HL-60/S4 treated with phorbol 12-myristate 13-acetate at 8.2 ng/mL for 4 days and 3 days (cell line): Measurements from ENCODE around the gene CPED1.

Experiments used
- in situ Hi-C: fragments of 300-500 bp; cut with MboI; formaldehyde crosslinking; loops from 2 replicates; pipeline ENCODE4 v1.15.0; 2022; ENCODE audit warnings: low sequenced_read_pairs

The CPED1 gene

GRCh38 chr7:121330053-121330833, 341.7 kb downstream of the CPED1 start:
- in situ Hi-C loops = no loop called here

DNA sequence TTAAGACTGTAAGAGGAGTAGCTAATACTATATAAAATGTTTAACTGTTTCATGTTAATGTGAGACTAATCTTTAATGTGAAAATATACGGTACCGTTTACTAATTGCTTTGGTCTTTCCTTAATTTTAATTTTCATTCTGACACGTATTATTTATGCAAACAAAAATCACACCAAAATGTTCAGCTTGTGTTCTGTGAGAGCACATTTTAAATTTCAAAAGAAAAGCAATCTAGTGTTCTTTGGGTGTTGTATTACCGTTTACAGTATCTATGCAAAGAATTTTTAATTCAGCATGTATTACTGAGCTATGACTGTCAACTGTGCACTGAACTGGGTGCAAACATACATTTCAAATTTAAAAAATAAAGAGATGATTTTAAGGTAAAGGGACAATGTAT, 342.5 kb downstream of the CPED1 start:
- in situ Hi-C loops = no loop called here

- in situ Hi-C loops = no loop called here
Measured at GRCh38 chr7:121331574-121331973, 343.1 kb downstream of the CPED1 start.

DNA sequence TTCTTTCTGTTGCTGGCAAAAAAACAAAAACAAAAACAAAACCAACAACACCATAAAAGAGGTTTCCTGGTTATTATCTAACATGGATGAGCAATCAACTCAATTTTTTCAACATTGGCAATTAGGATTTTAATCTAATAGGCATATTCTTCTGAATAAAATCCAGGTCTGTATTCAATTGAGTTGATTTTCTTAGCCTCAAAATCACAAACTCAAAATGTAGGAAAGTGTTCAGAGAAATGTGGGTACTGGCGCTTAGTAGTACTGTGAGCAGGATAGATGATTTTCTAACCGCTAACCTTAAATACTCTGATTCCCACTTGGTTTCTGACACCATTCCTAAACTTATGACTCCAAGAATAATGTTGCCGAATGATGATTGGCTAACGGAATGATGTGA, 345.9 kb downstream of the CPED1 start:
- in situ Hi-C loops = no loop called here

DNA sequence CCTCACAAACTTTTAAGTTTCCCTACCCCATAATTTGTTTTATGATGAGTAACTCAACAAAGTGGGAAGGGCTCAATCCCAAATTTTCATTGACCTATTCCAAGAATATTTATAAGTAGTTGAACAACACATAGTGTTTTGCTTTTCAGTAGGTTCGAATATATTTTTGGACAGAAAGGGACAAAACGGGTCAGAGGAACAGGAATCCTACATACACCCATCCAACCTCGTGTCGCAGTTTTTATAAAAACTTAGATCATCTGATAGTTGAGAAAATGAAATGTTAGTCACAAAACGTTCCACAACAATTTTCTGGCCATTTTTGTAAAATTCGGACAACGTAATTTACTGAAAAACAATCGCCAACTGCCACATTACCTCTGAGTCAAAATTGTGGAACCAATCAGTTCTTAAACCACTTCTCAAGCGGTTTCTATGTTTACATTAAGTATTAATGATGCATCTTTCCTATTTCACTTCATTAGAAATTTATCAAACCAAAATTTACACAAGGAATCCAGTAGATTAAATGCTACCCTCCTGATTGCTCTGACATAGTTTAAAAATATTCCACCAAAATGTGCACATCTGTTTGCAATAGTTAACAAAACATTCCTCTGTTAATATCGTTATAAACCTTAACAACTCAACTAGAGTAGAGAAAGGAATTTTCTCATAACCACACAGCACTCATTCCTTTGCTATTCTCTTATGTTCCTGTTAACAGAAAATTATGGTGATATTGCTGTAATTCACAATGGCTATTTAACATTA, 346.6 kb downstream of the CPED1 start:
- in situ Hi-C loops = no loop called here

DNA sequence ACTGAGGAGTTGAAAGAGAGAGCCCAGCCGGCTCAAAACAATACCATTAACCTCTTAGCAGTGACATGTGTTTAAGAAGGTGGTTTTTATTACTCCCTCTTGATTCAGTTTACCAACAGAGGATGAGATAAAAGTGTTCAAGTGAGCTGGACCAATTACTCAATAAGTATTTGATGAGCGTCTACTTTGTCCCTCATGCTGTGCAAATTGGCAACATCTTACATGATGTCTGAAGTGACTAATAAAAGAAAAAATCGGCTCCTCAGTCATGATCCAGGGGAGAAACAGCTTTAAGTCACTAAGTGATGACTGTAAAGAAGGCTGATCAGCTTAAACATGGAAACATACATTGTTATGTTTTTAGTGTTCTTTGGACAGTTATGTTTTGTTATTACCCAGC, 348.1 kb downstream of the CPED1 start:
- in situ Hi-C loops = no loop called here

GRCh38 chr7:121337398-121337797, 348.9 kb downstream of the CPED1 start:
- in situ Hi-C loops = no loop called here

GRCh38 chr7:121339082-121339481, 350.6 kb downstream of the CPED1 start:
- in situ Hi-C loops = no loop called here

GRCh38 chr7:121341933-121342332, 353.4 kb downstream of the CPED1 start:
- in situ Hi-C loops = no loop called here

- in situ Hi-C loops = no loop called here
Measured at GRCh38 chr7:121342631-121343030, 354.1 kb downstream of the CPED1 start.

- in situ Hi-C loops = no loop called here
Measured at GRCh38 chr7:121343302-121343701, 354.8 kb downstream of the CPED1 start.

- in situ Hi-C loops = no loop called here
Measured at GRCh38 chr7:121344093-121344492, 355.6 kb downstream of the CPED1 start.

GRCh38 chr7:121344497-121344896, 356.0 kb downstream of the CPED1 start:
- in situ Hi-C loops = no loop called here
